ENCODE measurements around the gene UBE3D.
"Not testable (repeated sequence)": the region's sequence is repeated elsewhere in the genome, so short reads cannot be mapped to it uniquely, and the experiment has no call there.

The UBE3D gene

DNA sequence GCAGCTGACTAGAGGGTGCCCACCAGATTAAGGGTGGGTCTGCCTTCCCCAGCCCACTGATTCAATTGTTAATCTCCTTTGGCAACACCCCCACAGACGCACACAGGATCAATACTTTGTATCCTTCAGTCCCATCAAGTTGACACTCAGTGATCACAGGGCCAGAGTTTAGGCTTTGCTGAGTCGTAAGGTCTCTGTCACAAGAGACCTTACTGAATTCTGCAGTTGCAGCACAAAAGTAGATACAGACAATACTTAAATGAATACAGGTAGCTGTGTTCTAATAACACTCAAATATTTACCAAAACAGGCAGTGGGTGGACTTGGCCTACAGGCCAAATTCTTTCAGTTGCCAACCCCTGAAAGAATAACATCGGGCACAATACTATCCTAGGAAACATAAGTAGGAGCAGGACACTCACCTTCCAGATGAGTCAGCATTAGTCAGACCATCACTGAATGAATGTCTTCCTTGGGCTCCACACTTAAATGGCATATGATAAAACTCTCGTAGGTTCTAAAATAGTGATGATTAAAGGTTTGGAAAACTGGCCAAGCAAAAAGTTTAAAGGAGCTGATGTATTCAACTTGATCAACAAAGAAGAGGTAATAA lies 190.0 kb downstream of the UBE3D start:
- DNase-seq (ENCODE audit: low read depth in 1 of 2, low spot score in 1 of 2) = no peak

GRCh38 chr6:82874867-82875266 lies 190.8 kb downstream of the UBE3D start:
- no peak for DNase-seq (ENCODE audit: low read depth in 1 of 2, low spot score in 1 of 2)

- no peak for DNase-seq (ENCODE audit: low read depth in 1 of 2, low spot score in 1 of 2)
Measured at GRCh38 chr6:82872185-82872584, 193.5 kb downstream of the UBE3D start.

- DNase-seq (ENCODE audit: low read depth in 1 of 2, low spot score in 1 of 2) = no peak
Measured at GRCh38 chr6:82870582-82871172, 195.0 kb downstream of the UBE3D start.

- no peak for DNase-seq (ENCODE audit: low read depth in 1 of 2, low spot score in 1 of 2)
Measured at GRCh38 chr6:82869493-82869892, 196.1 kb downstream of the UBE3D start.

- no peak for DNase-seq (ENCODE audit: low read depth in 1 of 2, low spot score in 1 of 2)
Measured at GRCh38 chr6:82867946-82868345, 197.7 kb downstream of the UBE3D start.

DNA sequence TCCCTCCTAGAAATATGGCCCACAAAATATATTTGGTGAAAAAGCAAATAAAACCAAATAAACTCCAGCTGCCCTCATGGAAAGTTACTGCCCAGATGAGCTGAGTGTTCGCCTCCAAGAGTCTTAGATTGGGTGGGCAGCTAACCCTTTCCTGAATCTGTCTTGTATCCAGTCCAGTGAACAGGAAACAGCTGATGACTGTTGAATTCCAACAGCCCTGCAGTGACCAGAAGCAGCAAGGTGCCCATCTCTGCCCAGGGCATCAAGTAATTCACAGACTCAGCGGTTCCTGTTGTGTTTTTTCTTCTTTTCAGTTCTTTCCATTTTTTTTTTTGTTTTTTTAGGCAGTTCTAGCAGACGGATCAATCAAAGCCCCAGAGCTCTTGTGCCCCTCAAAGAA lies 199.2 kb downstream of the UBE3D start:
- no peak for DNase-seq (ENCODE audit: low read depth in 1 of 2, low spot score in 1 of 2)

DNA sequence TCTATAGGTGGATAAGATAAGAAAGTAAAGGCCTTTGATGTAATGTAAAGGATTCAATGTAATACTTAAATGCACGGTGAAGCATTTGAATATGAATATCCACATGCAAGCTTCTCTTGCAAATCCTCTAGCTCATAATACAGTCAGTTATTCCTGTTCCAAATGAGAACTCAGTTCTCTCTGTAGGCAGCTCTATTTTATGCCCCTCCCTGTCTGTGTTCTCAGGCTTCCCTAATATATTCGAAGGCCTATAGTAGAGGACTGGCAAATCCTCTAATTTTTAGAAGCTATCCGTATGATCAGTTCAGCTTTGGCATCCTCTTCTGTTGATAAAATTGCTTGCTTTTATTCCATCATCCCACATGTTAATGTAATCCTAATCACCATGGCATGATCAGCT lies 200.2 kb downstream of the UBE3D start:
- no peak for DNase-seq (ENCODE audit: low read depth in 1 of 2, low spot score in 1 of 2)

DNA sequence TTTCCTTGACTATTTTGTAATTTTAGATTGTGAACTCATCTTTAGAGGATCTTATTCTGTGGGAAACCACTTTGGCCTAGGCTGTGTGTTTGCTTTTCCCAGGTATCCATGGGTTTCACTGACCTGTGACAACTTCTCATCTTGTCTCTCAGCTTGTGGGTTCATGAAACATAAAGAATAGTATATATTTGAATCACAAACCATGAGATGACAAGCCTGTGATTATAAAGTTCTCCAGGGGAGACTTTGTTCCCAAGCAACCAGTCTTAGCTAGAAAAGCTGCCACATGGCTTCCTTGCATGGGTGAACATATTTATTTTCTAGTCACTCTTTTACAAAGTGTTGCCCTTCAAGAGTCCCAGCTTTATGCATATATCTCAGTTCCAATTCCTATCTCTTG lies 201.9 kb downstream of the UBE3D start:
- no peak for DNase-seq (ENCODE audit: low read depth in 1 of 2, low spot score in 1 of 2)

DNA sequence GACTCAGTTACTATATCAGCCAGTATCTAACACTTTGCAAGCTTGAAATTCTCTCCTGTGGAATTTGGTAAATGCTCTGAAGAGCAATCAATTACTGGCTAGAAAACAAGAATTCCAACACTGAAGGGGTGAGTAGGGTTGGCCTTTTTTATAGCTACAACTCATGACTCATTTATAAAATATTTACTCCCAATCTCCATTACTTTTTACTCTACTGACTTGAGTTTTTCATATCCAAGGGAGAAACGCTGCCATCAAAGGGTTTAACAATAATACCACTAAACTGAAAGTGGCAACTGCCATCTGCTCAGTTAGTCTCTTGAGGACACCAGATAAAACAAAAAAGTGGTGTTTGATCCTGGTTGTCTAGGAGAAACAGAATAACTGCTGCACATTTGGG lies 203.1 kb downstream of the UBE3D start:
- DNase-seq (ENCODE audit: low read depth in 1 of 2, low spot score in 1 of 2) = no peak

DNA sequence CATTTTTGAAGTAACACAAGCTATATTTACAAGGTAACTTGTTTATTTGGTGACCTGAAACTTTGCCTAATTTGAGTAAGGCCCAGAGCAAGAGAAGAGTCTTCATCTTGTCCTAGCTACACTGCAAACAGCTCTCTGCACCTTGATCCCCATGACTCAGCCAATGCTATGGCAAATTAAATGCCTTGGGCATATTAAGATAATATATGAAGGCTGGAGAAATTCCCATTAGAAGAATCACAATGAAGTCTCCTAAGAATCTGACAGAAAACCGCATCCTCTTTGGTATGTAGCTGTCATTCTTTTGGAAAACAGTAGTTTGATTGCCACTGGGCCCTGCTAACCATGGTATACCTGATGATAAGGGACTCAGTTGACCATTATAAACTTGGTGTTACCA lies 204.5 kb downstream of the UBE3D start:
- no peak for DNase-seq (ENCODE audit: low read depth in 1 of 2, low spot score in 1 of 2)

- DNase-seq (ENCODE audit: low read depth in 1 of 2, low spot score in 1 of 2) = not testable (repeated sequence)
Measured at GRCh38 chr6:82856077-82856476, 209.6 kb downstream of the UBE3D start.

DNA sequence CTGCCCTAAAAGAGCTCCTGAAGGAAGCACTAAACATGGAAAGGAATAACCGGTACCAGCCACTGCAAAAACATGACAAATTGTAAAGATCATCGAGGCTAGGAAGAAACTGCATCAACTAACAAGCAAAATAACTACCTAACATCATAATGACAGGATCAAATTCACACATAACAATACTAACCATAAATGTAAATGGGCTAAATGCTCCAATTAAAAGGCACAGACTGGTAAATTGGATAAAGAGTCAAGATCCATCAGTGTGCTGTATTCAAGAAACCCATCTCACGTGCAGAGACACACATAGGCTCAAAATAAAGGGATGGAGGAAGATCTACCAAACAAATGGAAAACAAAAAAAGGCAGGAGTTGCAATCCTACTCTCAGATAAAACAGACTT lies 212.7 kb downstream of the UBE3D start:
- not testable (repeated sequence) for DNase-seq (ENCODE audit: low read depth in 1 of 2, low spot score in 1 of 2)

GRCh38 chr6:82843291-82843885 lies 222.3 kb downstream of the UBE3D start:
- DNase-seq (ENCODE audit: low read depth in 1 of 2, low spot score in 1 of 2) = no peak

GRCh38 chr6:82842721-82843120 lies 222.9 kb downstream of the UBE3D start:
- DNase-seq (ENCODE audit: low read depth in 1 of 2, low spot score in 1 of 2) = no peak

All from stimulated activated CD4-positive, alpha-beta T cell treated with anti-CD3 and anti-CD28 coated beads, Interleukin-15, amount 100 ng/mL, for 1 hour (primary cell).